MCF 10A (cell line): ENCODE measurements around the gene CLDN24. TPM values are rescaled to one million over a fixed set of nuclear protein-coding genes. Genes with fewer than 3 reads are reported as not detected.

ENCODE experiments used
- BruUV-seq: library from RNA; stranded (reverse); fragments of 400-500 nt; replicated peaks from 2 replicates; lab custom pipeline; 2021; lab: Mats Ljungman, UMichigan
- CTCF ChIA-PET: fragments of 300-600 bp; sonication (Branson Sonifier 250); formaldehyde crosslinking; extraction: SDS; loops from one replicate; lab custom pipeline; 2021; ENCODE audit warnings: antibody characterized with exemption, inconsistent platforms; lab: Yijun Ruan, JAX
- POLR2A ChIA-PET: fragments of 300-600, 350-650 bp; sonication (Branson Sonifier 250); formaldehyde crosslinking; extraction: SDS; loops from one replicate; lab custom pipeline; 2020; ENCODE audit warnings: antibody characterized with exemption, inconsistent platforms; lab: Yijun Ruan, JAX
- DNase-seq: peaks from one replicate; pipeline ENCODE4 v3.0.0-alpha.2; 2018; ENCODE audit not compliant: unreplicated experiment
- H3K27ac Mint-ChIP-seq: one replicate; pipeline ENCODE4 v1.8.0; 2022; ENCODE audit warnings: mild to moderate bottlenecking, low read depth, mixed read lengths; ENCODE audit not compliant: unreplicated experiment
- H3K27me3 Mint-ChIP-seq: one replicate; pipeline ENCODE4 v1.8.0; 2022; ENCODE audit warnings: mixed read lengths; ENCODE audit not compliant: insufficient read depth, unreplicated experiment
- H3K36me3 Mint-ChIP-seq: one replicate; pipeline ENCODE4 v1.8.0; 2022; ENCODE audit warnings: mild to moderate bottlenecking, moderate library complexity, mixed read lengths; ENCODE audit not compliant: insufficient read depth, unreplicated experiment
- H3K4me1 Mint-ChIP-seq: one replicate; pipeline ENCODE4 v1.8.0; 2022; ENCODE audit warnings: mixed read lengths; ENCODE audit not compliant: insufficient read depth, unreplicated experiment
- H3K4me3 Mint-ChIP-seq: one replicate; pipeline ENCODE4 v1.8.0; 2022; ENCODE audit warnings: mild to moderate bottlenecking, moderate library complexity, mixed read lengths; ENCODE audit not compliant: unreplicated experiment
- H3K9me3 Mint-ChIP-seq: one replicate; pipeline ENCODE4 v1.8.0; 2022; ENCODE audit warnings: mixed read lengths; ENCODE audit not compliant: unreplicated experiment
- intact Hi-C: fragments of 100-400 bp; cut with micrococcal nuclease; formaldehyde crosslinking; loops from 2 replicates; pipeline ENCODE4 v1.14.1; 2022
- total RNA-seq: library from RNA; stranded (reverse); gene quantifications from 2 replicates; pipeline ENCODE4 v1.2.3, GENCODE V29; 2022
- TF ChIP-seq, protein P1 (sequence below): fragments of 200-600 bp; IDR thresholded peaks from one replicate; pipeline ENCODE4 v1.8.0; 2022; ENCODE audit warnings: antibody characterized with exemption, mild to moderate bottlenecking; ENCODE audit not compliant: unreplicated experiment

Gene CLDN24
- total RNA-seq, 1 experiment from 2014 or later: not detected

DNA sequence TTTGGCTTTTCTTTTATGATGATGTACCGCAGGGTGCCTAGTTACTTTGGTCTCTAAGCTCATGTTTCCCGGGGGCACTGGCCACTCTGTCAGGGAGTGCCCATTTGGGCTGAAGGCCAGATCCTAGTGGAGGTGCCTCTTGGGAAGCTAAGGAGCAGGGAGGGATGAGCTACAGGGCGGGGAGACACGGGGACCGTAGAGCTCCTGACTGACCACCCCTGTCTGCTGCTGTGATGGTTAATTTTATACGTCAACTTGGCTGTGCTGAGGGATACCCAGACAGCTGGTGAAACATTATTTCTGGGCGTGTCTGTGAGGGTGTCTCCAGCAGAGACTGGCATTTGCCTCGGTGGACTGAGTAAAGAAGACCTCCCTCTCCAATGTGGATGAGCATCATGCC lies 24.9 kb upstream of the CLDN24 start:
- Mint-ChIP-seq H3K4me1 (no peaks in the 10 kb centered on the region), H3K36me3 (no peaks in the 10 kb centered on the region), H3K9me3 (no peaks in the 10 kb centered on the region), H3K27me3 (no peaks in the 10 kb centered on the region), H3K4me3 (no peak overlapping the region), H3K27ac (no peak overlapping the region)
- no peak for DNase-seq
- ChIA-PET POLR2A (no interaction called here), CTCF (interaction anchor here (0.6 to 0.7 kb wide), 2 partner anchors 9 to 21 kb away, joined by 3 to 4 read pairs; no protein-coding TSS in a partner anchor)
- BruUV-seq: no TSS peak
- TF ChIP-seq, protein P1, sequence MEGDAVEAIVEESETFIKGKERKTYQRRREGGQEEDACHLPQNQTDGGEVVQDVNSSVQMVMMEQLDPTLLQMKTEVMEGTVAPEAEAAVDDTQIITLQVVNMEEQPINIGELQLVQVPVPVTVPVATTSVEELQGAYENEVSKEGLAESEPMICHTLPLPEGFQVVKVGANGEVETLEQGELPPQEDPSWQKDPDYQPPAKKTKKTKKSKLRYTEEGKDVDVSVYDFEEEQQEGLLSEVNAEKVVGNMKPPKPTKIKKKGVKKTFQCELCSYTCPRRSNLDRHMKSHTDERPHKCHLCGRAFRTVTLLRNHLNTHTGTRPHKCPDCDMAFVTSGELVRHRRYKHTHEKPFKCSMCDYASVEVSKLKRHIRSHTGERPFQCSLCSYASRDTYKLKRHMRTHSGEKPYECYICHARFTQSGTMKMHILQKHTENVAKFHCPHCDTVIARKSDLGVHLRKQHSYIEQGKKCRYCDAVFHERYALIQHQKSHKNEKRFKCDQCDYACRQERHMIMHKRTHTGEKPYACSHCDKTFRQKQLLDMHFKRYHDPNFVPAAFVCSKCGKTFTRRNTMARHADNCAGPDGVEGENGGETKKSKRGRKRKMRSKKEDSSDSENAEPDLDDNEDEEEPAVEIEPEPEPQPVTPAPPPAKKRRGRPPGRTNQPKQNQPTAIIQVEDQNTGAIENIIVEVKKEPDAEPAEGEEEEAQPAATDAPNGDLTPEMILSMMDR: no peak
- intact Hi-C loops: no loop called here

DNA sequence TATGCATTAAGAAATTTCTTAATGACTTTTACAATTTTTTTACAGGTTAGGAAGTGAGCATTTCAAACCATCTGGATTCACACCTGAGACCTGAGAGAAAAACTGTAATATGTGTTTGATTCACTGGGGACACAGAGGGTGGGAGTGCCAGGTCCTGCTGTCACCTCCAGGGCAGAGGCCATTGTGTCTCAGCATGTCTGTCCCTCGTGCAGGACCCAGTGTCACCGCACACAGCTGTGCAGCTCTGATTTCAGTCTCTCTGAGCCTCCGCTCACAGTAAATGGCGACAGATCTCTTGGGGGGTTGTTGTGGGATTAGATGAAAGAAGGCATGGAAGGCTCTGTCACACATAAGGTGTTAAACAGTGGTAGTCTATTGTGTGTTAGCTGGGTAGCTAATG lies 23.0 kb upstream of the CLDN24 start:
- Mint-ChIP-seq H3K9me3 (no peaks in the 10 kb centered on the region), H3K27me3 (no peaks in the 10 kb centered on the region), H3K36me3 (no peaks in the 10 kb centered on the region), H3K4me3 (no peak overlapping the region), H3K27ac (no peak overlapping the region), H3K4me1 (no peaks in the 10 kb centered on the region)
- no TSS peak for BruUV-seq
- TF ChIP-seq, protein P1: no peak
- no peak for DNase-seq
- CTCF ChIA-PET: no interaction called here
- POLR2A ChIA-PET: no interaction called here
- intact Hi-C loops: no loop called here

DNA sequence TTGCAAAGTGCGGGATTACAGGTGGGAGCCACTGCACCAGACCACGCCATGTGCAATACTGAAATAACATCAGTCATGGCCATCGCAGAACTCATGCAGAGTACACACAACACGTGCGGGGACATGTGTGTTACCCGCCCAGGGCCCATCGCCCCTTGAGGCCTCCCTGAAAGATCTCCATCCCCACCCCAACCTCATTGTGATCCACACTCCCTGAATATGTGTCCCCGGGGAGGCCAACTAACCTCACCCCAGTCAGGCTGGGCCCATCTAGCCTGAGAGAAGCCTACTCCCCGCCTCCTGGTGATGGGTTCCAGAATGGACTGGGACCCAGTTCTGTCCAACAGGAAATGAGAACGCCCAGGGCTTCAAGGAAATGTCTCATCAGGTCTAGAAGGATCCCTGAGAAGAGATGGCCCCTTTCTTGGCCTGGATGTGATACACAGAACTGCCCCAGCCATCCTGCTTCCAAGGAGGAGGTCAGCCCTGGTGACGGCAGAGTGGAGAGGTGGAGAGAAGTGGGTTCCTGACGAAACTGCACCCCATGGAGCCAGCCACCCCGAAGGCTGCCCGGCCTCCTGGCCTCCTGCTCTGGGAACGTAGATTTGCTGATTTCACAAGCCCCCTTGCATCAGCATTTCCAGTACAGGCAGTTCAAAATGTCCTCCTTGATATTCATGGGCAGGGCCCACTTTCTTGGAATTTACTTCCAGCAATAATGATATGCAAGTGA lies 22.5 kb upstream of the CLDN24 start:
- H3K27me3 Mint-ChIP-seq: no peaks in the 10 kb centered on the region
- BruUV-seq: no TSS peak
- no peaks in the 10 kb centered on the region for H3K36me3 Mint-ChIP-seq

DNA sequence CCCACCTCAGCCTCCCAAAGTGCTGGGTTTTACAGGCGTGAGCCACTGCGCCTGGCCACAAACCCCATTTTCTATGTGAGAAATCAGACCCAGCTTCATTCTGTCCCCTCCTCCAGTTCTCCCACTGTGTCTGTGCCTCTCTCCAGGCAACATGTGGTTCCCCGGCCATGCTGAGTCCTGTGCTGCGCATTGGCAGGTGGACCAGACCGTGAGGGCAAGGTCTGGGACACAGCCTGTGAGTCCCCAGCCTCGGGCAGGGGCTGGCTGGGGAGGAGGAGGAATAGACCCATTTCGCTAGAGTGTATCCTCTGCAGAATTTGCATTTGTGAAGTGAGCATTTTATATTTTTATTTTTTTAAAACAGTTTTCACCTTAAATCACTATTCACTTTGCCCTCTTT lies 21.5 kb upstream of the CLDN24 start:
- no peak for DNase-seq
- BruUV-seq: no TSS peak
- intact Hi-C loops: no loop called here
- H3K27ac Mint-ChIP-seq: no peak overlapping the region
- CTCF ChIA-PET: interaction anchor here (0.6 kb wide), 1 partner anchor 149 kb away, joined by 3 read pairs; no protein-coding TSS in a partner anchor
- no peak overlapping the region for H3K4me3 Mint-ChIP-seq
- POLR2A ChIA-PET: no interaction called here
- no peaks in the 10 kb centered on the region for H3K4me1 Mint-ChIP-seq
- H3K27me3 Mint-ChIP-seq: no peaks in the 10 kb centered on the region
- TF ChIP-seq, protein P1: no peak
- no peaks in the 10 kb centered on the region for H3K9me3 Mint-ChIP-seq
- H3K36me3 Mint-ChIP-seq: no peaks in the 10 kb centered on the region

More for the DNA sequence above, 22.5 kb upstream of the CLDN24 start:
- TF ChIP-seq, protein P1: no peak
- CTCF ChIA-PET: interaction anchor here (0.6 kb wide), 1 partner anchor 150 kb away, joined by 3 read pairs; no protein-coding TSS in a partner anchor
- Mint-ChIP-seq H3K4me3 (no peak overlapping the region), H3K4me1 (no peaks in the 10 kb centered on the region), H3K9me3 (no peaks in the 10 kb centered on the region), H3K27ac (no peak overlapping the region)
- POLR2A ChIA-PET: no interaction called here
- DNase-seq: no peak
- intact Hi-C loops: no loop called here
